Body of pancreas (tissue), 4 donors: ENCODE measurements around the gene NUP62. TPM values are rescaled to one million over a fixed set of nuclear protein-coding genes. Genes with fewer than 3 reads are reported as not detected.

Experiments used
- ATAC-seq: fragments of 150-250 bp; one replicate; pipeline ENCODE4 v1.9.1; 2016
- DNase-seq, 4 donors: peaks; one replicate each; pipeline ENCODE4 v3.0.0-alpha.2; 2019
- H3K27ac ChIP-seq, 4 donors: fragments of 200-600 bp; sonication (generic); 1 replicate in 3 of 4; 2 replicates in 1 of 4; pipeline versions ENCODE4 v1.5.1 to v1.6.1; 2016 to 2019; ENCODE audit warnings: mild to moderate bottlenecking in 1 of 4, mixed read lengths in 1 of 4, moderate library complexity in 1 of 4
- H3K27me3 ChIP-seq, 2 donors: fragments of 200-600 bp; sonication (generic); one replicate each; pipeline ENCODE4 v1.6.0; 2016; ENCODE audit warnings: mild to moderate bottlenecking in 1 of 2
- H3K36me3 ChIP-seq, 2 donors: fragments of 200-600 bp; sonication (generic); replicated peaks in 1 of 2; 2 replicates each; pipeline ENCODE4 v1.5.1; 2016; ENCODE audit warnings: low read depth in 2 of 2; ENCODE audit not compliant: insufficient read depth in 1 of 2
- H3K4me1 ChIP-seq: fragments of 200-600 bp; sonication (generic); one replicate; pipeline ENCODE4 v1.6.0; 2016
- H3K4me3 ChIP-seq, 2 donors: fragments of 200-600 bp; sonication (generic); 1 replicate in 1 of 2; 2 replicates in 1 of 2; pipeline ENCODE4 v1.5.1; 2016 to 2019
- H3K9me3 ChIP-seq, 3 donors: fragments of 200-600 bp; sonication (generic); 1 replicate in 2 of 3; 2 replicates in 1 of 3; pipeline ENCODE4 v1.5.1; 2016
- POLR2A ChIP-seq, 3 donors: fragments of 450-650 bp; IDR thresholded peaks; one replicate each; pipeline ENCODE4 v1.6.1; 2016; ENCODE audit warnings: antibody characterized with exemption in 3 of 3, mild to moderate bottlenecking in 2 of 3
- WGBS, 2 donors: methylation state at CpG; one replicate each; pipeline ENCODE4 v1.1.5; 2017; 5-methylcytosine and 5-hydroxymethylcytosine counted together
- intact Hi-C: fragments of 100-400 bp; cut with DNase I; formaldehyde crosslinking; loops from one replicate; pipeline ENCODE4 v1.15.1; 2023
- total RNA-seq, 2 donors: library from RNA; depleted of rRNA; stranded (reverse); fragments of >200 nt; gene quantifications; one replicate each; pipeline ENCODE4 v1.1.0, GENCODE V29; 2016
- TF ChIP-seq, protein P1 (sequence below), 7 experiments: fragments of 450-650 bp in 4 of 7; fragments of 200-600 bp in 3 of 7; sonication (generic) in 3 of 7; IDR thresholded peaks; one replicate each; pipeline ENCODE4 v1.5.1; 2016 to 2019; ENCODE audit warnings: antibody characterized with exemption in 7 of 7

NUP62 gene
- total RNA-seq, 2 donors from 2014 or later = 17.9 to 21.8 TPM

DNA sequence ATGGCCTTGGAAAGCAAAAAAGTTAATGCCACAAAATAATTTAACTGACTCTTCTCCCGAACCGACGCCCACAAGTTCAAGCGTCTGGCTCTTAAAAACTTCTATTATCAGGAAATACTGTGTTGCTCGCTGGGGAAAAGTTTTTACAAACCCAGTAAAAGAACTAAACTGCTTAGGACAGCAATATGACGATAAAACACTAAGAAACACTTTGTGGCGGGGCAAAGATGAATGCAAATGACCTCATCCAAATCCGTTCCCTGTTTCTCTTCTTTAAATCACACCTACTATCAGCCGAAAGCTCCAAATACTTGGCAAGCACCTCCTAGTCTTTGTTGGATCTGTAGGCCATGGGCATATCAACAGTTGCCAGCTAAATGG is 26.8 kb upstream of the NUP62 start:
- DNase-seq = peak in 1 of 4 donors; percentile 27
- peak overlapping the region in 3 of 4 donors; percentile 75 to 90 (median 80) for H3K27ac ChIP-seq
- peaks cover 75% of the 10 kb centered on the region for H3K4me1 ChIP-seq
- intact Hi-C loops = no loop called here
- H3K4me3 ChIP-seq = no peak overlapping the region
- no peaks in the 10 kb centered on the region for H3K27me3 ChIP-seq
- H3K9me3 ChIP-seq = no peaks in the 10 kb centered on the region
- 25 to 37% methylated on average over 9 of the region's 9 CpGs for WGBS, 2 donors
- H3K36me3 ChIP-seq = no peaks in the 10 kb centered on the region
- no peak for TF ChIP-seq POLR2A (IDR thresholded peaks at IDR 0.05)
- TF ChIP-seq, protein P1, sequence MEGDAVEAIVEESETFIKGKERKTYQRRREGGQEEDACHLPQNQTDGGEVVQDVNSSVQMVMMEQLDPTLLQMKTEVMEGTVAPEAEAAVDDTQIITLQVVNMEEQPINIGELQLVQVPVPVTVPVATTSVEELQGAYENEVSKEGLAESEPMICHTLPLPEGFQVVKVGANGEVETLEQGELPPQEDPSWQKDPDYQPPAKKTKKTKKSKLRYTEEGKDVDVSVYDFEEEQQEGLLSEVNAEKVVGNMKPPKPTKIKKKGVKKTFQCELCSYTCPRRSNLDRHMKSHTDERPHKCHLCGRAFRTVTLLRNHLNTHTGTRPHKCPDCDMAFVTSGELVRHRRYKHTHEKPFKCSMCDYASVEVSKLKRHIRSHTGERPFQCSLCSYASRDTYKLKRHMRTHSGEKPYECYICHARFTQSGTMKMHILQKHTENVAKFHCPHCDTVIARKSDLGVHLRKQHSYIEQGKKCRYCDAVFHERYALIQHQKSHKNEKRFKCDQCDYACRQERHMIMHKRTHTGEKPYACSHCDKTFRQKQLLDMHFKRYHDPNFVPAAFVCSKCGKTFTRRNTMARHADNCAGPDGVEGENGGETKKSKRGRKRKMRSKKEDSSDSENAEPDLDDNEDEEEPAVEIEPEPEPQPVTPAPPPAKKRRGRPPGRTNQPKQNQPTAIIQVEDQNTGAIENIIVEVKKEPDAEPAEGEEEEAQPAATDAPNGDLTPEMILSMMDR (IDR thresholded peaks at IDR 0.05) = no peak
- no peak for ATAC-seq

DNA sequence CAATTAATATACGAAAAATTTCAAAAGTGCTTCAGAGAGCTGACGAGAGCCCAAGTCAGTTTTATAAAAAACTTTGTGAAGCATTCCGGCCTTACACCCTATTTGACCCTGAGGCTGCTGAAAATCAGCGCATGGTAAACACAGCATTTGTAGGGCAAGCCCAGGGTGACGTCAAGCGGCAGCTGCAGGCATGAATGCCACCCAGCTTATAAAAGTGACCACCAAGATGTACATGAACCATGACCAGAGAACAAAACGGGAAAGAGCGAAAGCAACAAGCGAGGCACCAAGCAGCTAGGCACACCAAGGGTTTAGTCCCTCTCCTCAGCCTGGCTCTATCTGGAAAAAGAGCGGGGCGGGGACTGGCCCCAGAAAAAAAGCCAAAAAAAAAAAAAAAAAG is 25.6 kb upstream of the NUP62 start:
- Histone ChIP-seq H3K4me1 (peaks cover 85% of the 10 kb centered on the region), H3K36me3 (no peaks in the 10 kb centered on the region), H3K4me3 (no peak overlapping the region), H3K27me3 (no peaks in the 10 kb centered on the region), H3K27ac (peak overlapping the region in 3 of 4 donors; percentile 75 to 90 (median 80)), H3K9me3 (no peaks in the 10 kb centered on the region)
- peak; percentile 58 to 90 (median 78) for DNase-seq
- intact Hi-C loops = no loop called here
- 32 to 39% methylated on average over 11 of the region's 11 CpGs for WGBS, 2 donors
- peak in 2 of 3 donors; percentile 56 to 65 for TF ChIP-seq POLR2A (IDR thresholded peaks at IDR 0.05)
- TF ChIP-seq, protein P1 (IDR thresholded peaks at IDR 0.05) = no peak
- peak; percentile 69 for ATAC-seq

DNA sequence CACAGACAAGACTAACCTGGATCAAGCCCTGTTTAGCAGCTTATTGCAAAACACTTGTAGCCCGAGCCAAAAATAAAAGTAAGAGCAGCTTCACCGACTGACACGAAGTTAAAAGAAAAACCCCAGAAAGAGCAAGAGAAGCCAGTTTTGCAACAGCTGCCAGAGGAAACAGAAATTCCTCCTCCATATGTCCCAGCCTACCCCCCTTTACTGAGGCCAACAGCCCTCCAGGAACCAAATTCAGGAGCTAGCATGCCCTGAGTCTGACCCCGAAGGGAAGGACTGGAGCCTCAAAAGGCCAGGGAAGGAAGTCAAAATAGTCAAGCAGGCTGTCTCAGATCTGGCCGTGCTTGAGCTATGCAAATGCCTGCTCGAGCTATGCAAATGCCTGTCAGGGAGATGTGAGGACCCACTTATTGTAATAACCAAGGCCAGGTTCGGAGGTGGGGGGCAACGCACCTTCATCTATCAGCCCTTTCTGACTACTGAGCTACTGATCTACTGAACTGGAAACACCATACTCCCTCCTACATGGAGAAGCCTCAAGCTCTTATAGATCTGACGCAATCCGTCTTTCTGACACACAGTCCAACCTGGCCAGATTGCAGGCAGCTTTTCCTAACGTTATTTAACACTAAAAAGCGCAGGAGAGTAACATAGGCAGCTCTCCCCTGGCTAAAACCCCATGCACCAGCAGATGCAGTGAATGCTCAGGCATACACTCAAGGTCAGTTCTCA is 25.0 kb upstream of the NUP62 start:
- DNase-seq (peak in 2 of 4 donors; percentile 21 to 35), ATAC-seq (no peak)
- Histone ChIP-seq H3K27ac (peak overlapping the region; percentile 26 to 90 (median 78)), H3K9me3 (no peaks in the 10 kb centered on the region), H3K4me1 (peaks cover 92% of the 10 kb centered on the region), H3K27me3 (no peaks in the 10 kb centered on the region), H3K36me3 (no peaks in the 10 kb centered on the region), H3K4me3 (no peak overlapping the region)
- intact Hi-C loops = no loop called here
- 6 to 18% methylated on average over 8 to 12 of the region's 12 CpGs for WGBS, 2 donors
- TF ChIP-seq POLR2A (IDR thresholded peaks at IDR 0.05) = no peak
- TF ChIP-seq, protein P1 (IDR thresholded peaks at IDR 0.05) = no peak

DNA sequence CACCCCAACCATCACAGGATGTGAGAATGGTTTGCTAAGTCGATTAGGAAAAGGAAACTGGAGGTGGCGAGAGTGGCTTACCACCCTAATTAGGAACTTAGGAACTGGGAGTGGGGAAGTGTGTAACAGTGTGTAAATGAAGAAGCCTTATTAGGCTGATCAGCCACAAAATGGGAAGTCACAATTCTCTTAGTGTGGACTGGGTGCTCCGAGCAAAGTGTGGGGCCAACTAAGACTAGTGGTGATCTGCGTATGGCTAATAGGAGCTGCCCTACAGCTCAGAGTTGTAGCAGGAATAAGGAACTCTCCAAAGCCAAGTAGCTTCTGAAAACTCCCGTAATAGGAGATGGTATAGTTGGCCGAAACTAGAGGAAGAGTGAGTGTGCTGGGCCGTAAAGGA is 24.1 kb upstream of the NUP62 start:
- Histone ChIP-seq H3K27me3 (no peaks in the 10 kb centered on the region), H3K27ac (peak overlapping the region in 3 of 4 donors; percentile 75 to 90 (median 80)), H3K4me1 (peaks cover 90% of the 10 kb centered on the region), H3K36me3 (no peaks in the 10 kb centered on the region), H3K9me3 (no peaks in the 10 kb centered on the region), H3K4me3 (no peak overlapping the region)
- TF ChIP-seq, protein P1 (IDR thresholded peaks at IDR 0.05) = no peak
- no peak for TF ChIP-seq POLR2A (IDR thresholded peaks at IDR 0.05)
- ATAC-seq (no peak), DNase-seq (peak in 1 of 4 donors; percentile 31)
- intact Hi-C loops = no loop called here
- 24 to 28% methylated on average over 7 of the region's 7 CpGs for WGBS, 2 donors

DNA sequence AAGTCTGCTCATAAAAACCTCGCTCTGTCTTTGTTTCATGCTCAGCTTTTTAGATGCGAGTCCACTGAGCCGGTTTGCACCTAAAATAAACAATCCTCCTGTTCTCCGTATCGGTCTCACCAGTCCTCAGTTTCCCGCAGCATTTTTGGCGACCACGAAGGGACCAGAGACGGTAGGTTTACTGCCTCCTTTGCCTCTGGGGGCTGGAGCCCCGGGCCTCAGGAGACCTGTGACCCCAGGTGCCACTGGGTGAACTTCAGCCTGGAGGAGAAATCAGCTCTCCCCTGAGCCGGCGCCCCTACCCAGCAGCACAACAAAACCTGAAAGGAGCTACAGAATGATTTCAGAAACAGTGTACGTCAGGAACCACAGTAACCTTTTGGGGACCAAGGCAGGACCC is 23.6 kb upstream of the NUP62 start:
- WGBS, 2 donors = 32 to 36% methylated on average over 13 of the region's 13 CpGs
- no peak for DNase-seq
- TF ChIP-seq POLR2A (IDR thresholded peaks at IDR 0.05) = no peak
- TF ChIP-seq, protein P1 (IDR thresholded peaks at IDR 0.05) = no peak
- ATAC-seq = no peak
- Histone ChIP-seq H3K27me3 (no peaks in the 10 kb centered on the region), H3K27ac (peak overlapping the region in 3 of 4 donors; percentile 75 to 90 (median 80)), H3K9me3 (no peaks in the 10 kb centered on the region), H3K36me3 (no peaks in the 10 kb centered on the region), H3K4me3 (no peak overlapping the region), H3K4me1 (peaks cover 85% of the 10 kb centered on the region)
- intact Hi-C loops = no loop called here
